Measurements from ENCODE around the gene TAF11L7. TPM values are rescaled to one million over a fixed set of nuclear protein-coding genes. Genes with fewer than 3 reads are reported as not detected.

TAF11L7 gene
- total and polyA plus RNA-seq, 2 of the 13 experiments (the other 11 are each of a cell fraction or from before 2014, with no cell fraction given), result not detected

DNA sequence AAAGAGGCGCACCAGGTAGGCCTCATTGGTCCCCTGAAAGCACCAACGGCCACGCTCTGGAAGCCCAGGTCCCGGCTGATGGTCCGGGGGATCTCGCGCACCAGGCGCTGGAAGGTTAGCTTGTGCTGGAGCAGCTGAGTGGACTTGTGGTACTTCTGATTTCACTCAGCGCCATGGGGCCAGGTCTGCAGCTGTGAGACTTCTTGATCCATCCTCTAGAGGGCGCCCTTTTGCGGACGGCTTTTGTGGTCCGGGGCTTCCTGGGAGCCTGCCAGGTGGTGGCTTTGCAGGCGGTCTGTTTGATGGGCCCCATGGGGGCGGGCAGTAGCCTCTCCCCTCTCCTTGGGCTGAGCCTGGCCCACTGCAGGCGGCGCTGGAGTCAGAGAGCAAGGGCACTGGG lies 35.1 kb upstream of the TAF11L7 start:
- intact Hi-C loops (cut with micrococcal nuclease; ENCODE audit: unreplicated experiment), result no loop called here
- Histone ChIP-seq H3K36me3 (replicated peaks in 1 of 2; ENCODE audit: control insufficient read depth in 1 of 2, insufficient read depth in 2 of 2, low read length in 2 of 2) (no peaks in the 10 kb centered on the region), H3K27ac (ENCODE audit: extremely low read length, insufficient read depth, low read length) (no peak overlapping the region), H3K9me3 (ENCODE audit: low read length) (no peaks in the 10 kb centered on the region), H4K20me1 (ENCODE audit: insufficient read depth, low read length) (no peaks in the 10 kb centered on the region), H3K4me1 (ENCODE audit: insufficient read depth, low read length) (no peaks in the 10 kb centered on the region), H3K79me2 (ENCODE audit: insufficient read depth, low read length) (no peaks in the 10 kb centered on the region), H3K9ac (ENCODE audit: insufficient read depth, low read depth, low read length) (no peak overlapping the region), H3K4me2 (ENCODE audit: low read depth, low read length) (no peak overlapping the region), H3K4me3 (replicated peaks in 1 of 3; ENCODE audit: insufficient read depth in 1 of 3, low read depth in 2 of 3, low read length in 3 of 3) (no peak overlapping the region), H3K27me3 (ENCODE audit: control insufficient read depth in 1 of 2, insufficient read depth in 2 of 2, low read length in 2 of 2) (no peaks in the 10 kb centered on the region), H2AFZ (ENCODE audit: low read length) (no peak overlapping the region)
- POLR2A ChIA-PET, result no interaction called here
- in situ Hi-C loops (cut with HindIII; ENCODE audit: extremely low pct_ligation_motif_present, low pct_unique_long_range_greater_than_20kb), result no loop called here
- DNase-seq (ENCODE audit: low spot score) (no peak), ATAC-seq (no peak), FAIRE-seq (no peak)
- CTCF ChIA-PET (ENCODE audit: low intra/inter-chr PET ratio, low total read pairs), result no interaction called here
- no TSS peak for BruUV-seq (replicated peaks)
- TF ChIP-seq ZNF775 (CRISPR knock-in tag; IDR thresholded peaks at IDR 0.05; ENCODE audit: borderline replicate concordance), result no peak
- TF ChIP-seq, protein P1, sequence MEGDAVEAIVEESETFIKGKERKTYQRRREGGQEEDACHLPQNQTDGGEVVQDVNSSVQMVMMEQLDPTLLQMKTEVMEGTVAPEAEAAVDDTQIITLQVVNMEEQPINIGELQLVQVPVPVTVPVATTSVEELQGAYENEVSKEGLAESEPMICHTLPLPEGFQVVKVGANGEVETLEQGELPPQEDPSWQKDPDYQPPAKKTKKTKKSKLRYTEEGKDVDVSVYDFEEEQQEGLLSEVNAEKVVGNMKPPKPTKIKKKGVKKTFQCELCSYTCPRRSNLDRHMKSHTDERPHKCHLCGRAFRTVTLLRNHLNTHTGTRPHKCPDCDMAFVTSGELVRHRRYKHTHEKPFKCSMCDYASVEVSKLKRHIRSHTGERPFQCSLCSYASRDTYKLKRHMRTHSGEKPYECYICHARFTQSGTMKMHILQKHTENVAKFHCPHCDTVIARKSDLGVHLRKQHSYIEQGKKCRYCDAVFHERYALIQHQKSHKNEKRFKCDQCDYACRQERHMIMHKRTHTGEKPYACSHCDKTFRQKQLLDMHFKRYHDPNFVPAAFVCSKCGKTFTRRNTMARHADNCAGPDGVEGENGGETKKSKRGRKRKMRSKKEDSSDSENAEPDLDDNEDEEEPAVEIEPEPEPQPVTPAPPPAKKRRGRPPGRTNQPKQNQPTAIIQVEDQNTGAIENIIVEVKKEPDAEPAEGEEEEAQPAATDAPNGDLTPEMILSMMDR (CRISPR knock-in tag; IDR thresholded peaks at IDR 0.05), result 0 out of 2 replicates have a peak, but pooled peaks have one; percentile 17
- 39% methylated on average over 5 of the region's 17 CpGs for WGBS (ENCODE audit: low lambda C conversion rate)

DNA sequence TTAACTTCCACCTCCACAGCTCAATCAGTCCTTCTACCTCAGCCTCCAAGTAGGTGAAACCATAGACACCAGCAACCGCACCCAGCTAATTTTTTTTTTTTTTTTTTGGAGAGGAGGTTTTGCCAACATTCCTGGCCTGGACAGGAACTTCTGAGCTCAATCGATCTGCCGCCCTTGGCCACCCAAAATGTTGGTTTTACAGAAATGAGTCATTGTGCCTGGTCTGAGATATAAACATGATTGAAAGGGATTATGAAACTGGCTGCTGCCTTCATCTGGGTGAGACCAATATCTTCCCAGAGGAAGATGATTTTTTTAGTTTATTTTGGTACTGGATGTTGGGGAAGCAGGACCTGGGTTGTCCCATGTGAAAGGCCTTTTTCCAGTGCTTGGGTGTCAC lies 33.8 kb upstream of the TAF11L7 start:
- BruUV-seq (replicated peaks), result no TSS peak
- ChIA-PET CTCF (ENCODE audit: low intra/inter-chr PET ratio, low total read pairs) (no interaction called here), POLR2A (no interaction called here)
- TF ChIP-seq ETV6 (CRISPR knock-in tag; conservative IDR thresholded peaks at IDR 0.05), result no peak
- no peak for TF ChIP-seq POLR2A (IDR thresholded peaks at IDR 0.05; ENCODE audit: insufficient read depth in 1 of 2, low read depth in 2 of 2, low read length in 2 of 2)
- Histone ChIP-seq H3K79me2 (ENCODE audit: insufficient read depth, low read length) (no peaks in the 10 kb centered on the region), H3K4me2 (ENCODE audit: low read depth, low read length) (no peak overlapping the region), H3K27ac (ENCODE audit: extremely low read length, insufficient read depth, low read length) (no peak overlapping the region), H3K9ac (ENCODE audit: insufficient read depth, low read depth, low read length) (no peak overlapping the region), H3K4me3 (replicated peaks in 1 of 3; ENCODE audit: insufficient read depth in 1 of 3, low read depth in 2 of 3, low read length in 3 of 3) (no peak overlapping the region), H3K36me3 (replicated peaks in 1 of 2; ENCODE audit: control insufficient read depth in 1 of 2, insufficient read depth in 2 of 2, low read length in 2 of 2) (no peaks in the 10 kb centered on the region), H3K4me1 (ENCODE audit: insufficient read depth, low read length) (no peaks in the 10 kb centered on the region), H3K9me3 (ENCODE audit: low read length) (no peaks in the 10 kb centered on the region), H2AFZ (ENCODE audit: low read length) (no peak overlapping the region), H3K27me3 (ENCODE audit: control insufficient read depth in 1 of 2, insufficient read depth in 2 of 2, low read length in 2 of 2) (no peaks in the 10 kb centered on the region), H4K20me1 (ENCODE audit: insufficient read depth, low read length) (no peaks in the 10 kb centered on the region)
- 19% methylated on average over 3 of the region's 3 CpGs for WGBS (ENCODE audit: low lambda C conversion rate)
- ATAC-seq, result no peak
- no peak for DNase-seq (ENCODE audit: low spot score)
- intact Hi-C loops (cut with micrococcal nuclease; ENCODE audit: unreplicated experiment) (no loop called here), in situ Hi-C loops (cut with HindIII; ENCODE audit: extremely low pct_ligation_motif_present, low pct_unique_long_range_greater_than_20kb) (no loop called here)
- no peak for FAIRE-seq

Measured in HepG2 (cell line).